Kidney (tissue), 14 donors: ENCODE measurements around the gene AARS2. TPM values are rescaled to one million over a fixed set of nuclear protein-coding genes. Genes with fewer than 3 reads are reported as not detected.

ENCODE experiments used
- DNase-seq, 5 donors: peaks; one replicate each; pipeline ENCODE4 v3.0.0-alpha.2; 2013 to 2020
- FAIRE-seq: peaks from 2 replicates; lab custom pipeline; 2012; peaks lifted over from hg19 to GRCh38; lab: Jason Lieb, UNC
- H3K27ac ChIP-seq, 2 donors: one replicate each; pipeline ENCODE4 v1.7.0; 2013; ENCODE audit warnings: low read depth in 2 of 2, low read length in 2 of 2, inconsistent platforms in 1 of 2
- H3K27me3 ChIP-seq: one replicate; pipeline ENCODE4 v1.7.1; 2013; ENCODE audit warnings: low read length, inconsistent platforms; ENCODE audit not compliant: control insufficient read depth, insufficient read depth
- H3K36me3 ChIP-seq, 3 donors: one replicate each; pipeline versions ENCODE4 v1.7.0 to v1.7.1; 2013; ENCODE audit warnings: low read length in 3 of 3, control low read depth in 1 of 3, inconsistent platforms in 1 of 3; ENCODE audit not compliant: insufficient read depth in 3 of 3, control insufficient read depth in 2 of 3
- H3K4me1 ChIP-seq, 3 donors: one replicate each; pipeline versions ENCODE4 v1.7.0 to v1.7.1; 2013; ENCODE audit warnings: low read length in 3 of 3, inconsistent platforms in 1 of 3, low read depth in 1 of 3; ENCODE audit not compliant: control insufficient read depth in 2 of 3, insufficient read depth in 2 of 3
- H3K4me3 ChIP-seq, 3 donors: one replicate each; pipeline versions ENCODE4 v1.7.0 to v1.8.1; 2013; ENCODE audit warnings: low read length in 3 of 3, control low read depth in 1 of 3, inconsistent platforms in 1 of 3
- H3K9ac ChIP-seq, 3 donors: one replicate each; pipeline versions ENCODE4 v1.7.0 to v1.7.1; 2013; ENCODE audit warnings: low read length in 3 of 3, control low read depth in 1 of 3, inconsistent platforms in 1 of 3
- H3K9me3 ChIP-seq, 3 donors: one replicate each; pipeline versions ENCODE4 v1.7.0 to v1.7.1; 2013; ENCODE audit warnings: low read length in 3 of 3, control low read depth in 1 of 3, inconsistent platforms in 1 of 3; ENCODE audit not compliant: control insufficient read depth in 2 of 3, insufficient read depth in 1 of 3
- intact Hi-C: fragments of 100-400 bp; cut with DNase I; formaldehyde crosslinking; loops from one replicate; pipeline ENCODE4 v1.11.1; 2022
- polyA plus RNA-seq: library from polyadenylated mRNA; stranded (reverse); fragments of 350-450 nt; fragmentation: Illumina TruSeq; extraction: RNeasy Lipid Tissue Mini Kit (QIAGEN cat#74804); gene quantifications from one replicate; pipeline ENCODE4 v1.2.3, GENCODE V29; 2014; ENCODE audit warnings: low read depth, low replicate concordance; ENCODE audit not compliant: insufficient read depth
- total RNA-seq: library from RNA; stranded (reverse); fragmentation: NEBNext Ultra II Directional; extraction: Animal tissue kit (Norgen Biotek cat#: 25700); gene quantifications from one replicate; pipeline ENCODE4 v1.2.1, GENCODE V29; 2021
- TF ChIP-seq, protein P1 (sequence below): IDR thresholded peaks from 3 replicates; pipeline ENCODE4 v1.5.1; 2012; ENCODE audit warnings: mild to moderate bottlenecking, moderate library complexity, borderline replicate concordance; ENCODE audit not compliant: insufficient read depth; ENCODE audit errors: extremely low read depth
- donor health status: control.
- donor health status: control.
- donor health status: control.
- donor health status: control.
- donor health status: control.
- donor health status: DM: yes; HTN: yes; CAD: no.
- donor health status: Normal renal cell carcinoma (clear cell type).

The AARS2 gene
- total and polyA plus RNA-seq, 2 donors from 2014 or later: 5.4 to 12.6 TPM

DNA sequence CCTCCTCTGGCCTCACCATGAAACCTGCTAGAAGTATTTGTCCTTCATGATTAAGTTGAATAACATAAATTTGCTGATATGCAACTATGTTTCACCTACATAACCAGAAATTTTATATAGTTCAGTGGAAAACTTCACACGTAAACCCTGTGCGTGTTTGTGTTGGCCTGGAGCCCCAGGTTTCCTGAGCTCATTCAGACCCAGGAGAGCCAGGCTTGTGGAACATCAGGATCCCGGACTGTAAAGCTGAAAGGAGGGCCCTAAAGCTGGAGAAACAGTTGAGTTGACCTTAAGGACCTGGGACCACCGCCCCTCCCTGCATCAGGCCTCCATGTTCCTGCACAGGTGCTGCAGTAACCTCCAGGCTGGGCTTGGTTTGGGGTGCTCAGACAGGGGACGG, 26.2 kb upstream of the AARS2 start:
- FAIRE-seq (no peak), DNase-seq (no peak)
- no peak overlapping the region for H3K9ac ChIP-seq
- H3K27me3 ChIP-seq: no peaks in the 10 kb centered on the region
- no peaks in the 10 kb centered on the region for H3K4me1 ChIP-seq
- TF ChIP-seq, protein P1, sequence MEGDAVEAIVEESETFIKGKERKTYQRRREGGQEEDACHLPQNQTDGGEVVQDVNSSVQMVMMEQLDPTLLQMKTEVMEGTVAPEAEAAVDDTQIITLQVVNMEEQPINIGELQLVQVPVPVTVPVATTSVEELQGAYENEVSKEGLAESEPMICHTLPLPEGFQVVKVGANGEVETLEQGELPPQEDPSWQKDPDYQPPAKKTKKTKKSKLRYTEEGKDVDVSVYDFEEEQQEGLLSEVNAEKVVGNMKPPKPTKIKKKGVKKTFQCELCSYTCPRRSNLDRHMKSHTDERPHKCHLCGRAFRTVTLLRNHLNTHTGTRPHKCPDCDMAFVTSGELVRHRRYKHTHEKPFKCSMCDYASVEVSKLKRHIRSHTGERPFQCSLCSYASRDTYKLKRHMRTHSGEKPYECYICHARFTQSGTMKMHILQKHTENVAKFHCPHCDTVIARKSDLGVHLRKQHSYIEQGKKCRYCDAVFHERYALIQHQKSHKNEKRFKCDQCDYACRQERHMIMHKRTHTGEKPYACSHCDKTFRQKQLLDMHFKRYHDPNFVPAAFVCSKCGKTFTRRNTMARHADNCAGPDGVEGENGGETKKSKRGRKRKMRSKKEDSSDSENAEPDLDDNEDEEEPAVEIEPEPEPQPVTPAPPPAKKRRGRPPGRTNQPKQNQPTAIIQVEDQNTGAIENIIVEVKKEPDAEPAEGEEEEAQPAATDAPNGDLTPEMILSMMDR: no peak
- H3K27ac ChIP-seq: no peak overlapping the region
- intact Hi-C loops: no loop called here
- H3K36me3 ChIP-seq: no peaks in the 10 kb centered on the region
- no peaks in the 10 kb centered on the region for H3K9me3 ChIP-seq
- H3K4me3 ChIP-seq: no peak overlapping the region

DNA sequence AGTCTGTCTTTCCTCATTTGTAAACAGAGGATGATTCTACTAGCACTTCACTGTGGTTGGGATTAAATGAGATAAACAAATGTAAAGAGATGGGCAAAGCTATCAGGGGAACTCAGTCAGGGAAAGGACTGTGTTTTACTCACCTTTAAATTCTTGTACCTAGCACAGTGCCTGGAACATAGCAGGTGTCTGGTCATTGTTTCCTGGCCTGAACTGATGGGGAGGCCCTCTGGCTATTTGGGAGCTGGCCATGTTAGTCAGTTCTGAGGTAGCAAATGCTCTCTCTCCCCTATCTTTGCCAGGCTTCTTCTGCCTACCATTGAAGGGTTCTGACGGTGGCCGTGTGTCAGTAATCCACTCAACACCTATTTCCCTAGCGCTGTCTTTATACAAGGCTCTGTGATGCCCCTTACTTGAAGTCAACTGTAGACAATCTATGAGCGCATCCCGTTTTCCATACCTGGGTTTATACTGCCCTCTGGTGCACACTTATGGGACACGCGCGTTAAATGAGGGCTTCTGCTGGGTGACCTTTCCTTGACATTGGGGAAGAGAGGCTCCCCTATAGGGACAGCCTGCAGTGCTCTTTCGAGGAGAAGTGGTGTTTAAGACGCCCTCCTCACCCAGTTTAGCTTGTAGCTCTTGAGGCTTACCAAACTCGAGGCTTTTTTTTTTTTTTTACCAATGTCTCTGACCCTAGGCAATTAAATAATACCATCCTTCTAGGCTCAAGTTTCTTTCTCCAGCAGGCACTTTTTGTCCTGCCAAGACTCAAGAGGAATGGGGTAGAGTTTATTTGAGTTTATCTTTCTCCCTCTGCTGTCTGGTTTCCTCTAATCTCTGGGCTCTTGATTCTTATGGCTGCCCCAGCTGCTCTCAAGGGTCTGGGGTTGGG, 25.3 kb upstream of the AARS2 start:
- no peaks in the 10 kb centered on the region for H3K27me3 ChIP-seq
- no peaks in the 10 kb centered on the region for H3K4me1 ChIP-seq
- FAIRE-seq (no peak), DNase-seq (peak in 4 of 5 donors; percentile 66 to 85 (median 75))
- TF ChIP-seq, protein P1: peak; percentile 75
- H3K27ac ChIP-seq: no peak overlapping the region
- intact Hi-C loops: no loop called here
- H3K4me3 ChIP-seq: no peak overlapping the region
- H3K36me3 ChIP-seq: no peaks in the 10 kb centered on the region
- no peaks in the 10 kb centered on the region for H3K9me3 ChIP-seq
- no peak overlapping the region for H3K9ac ChIP-seq

DNA sequence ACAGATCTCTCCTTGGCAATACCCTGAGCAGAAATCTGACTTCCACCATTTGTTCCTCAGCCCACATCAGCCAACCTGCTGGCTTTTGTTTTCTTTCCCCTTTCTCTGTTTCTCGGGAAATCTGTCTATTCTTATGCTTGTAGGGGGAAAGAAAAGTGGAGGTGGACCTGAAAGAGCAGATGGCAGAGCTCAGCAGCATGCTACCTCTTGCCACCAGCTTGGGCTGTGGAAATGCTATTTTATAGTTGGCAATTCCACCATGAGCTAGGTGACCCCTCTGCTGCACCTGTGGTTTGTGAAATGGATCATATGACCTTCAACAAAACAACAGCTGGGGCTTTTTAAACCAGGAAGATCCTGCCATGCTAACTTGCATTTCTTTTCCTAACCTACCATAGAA, 22.5 kb upstream of the AARS2 start:
- H3K27ac ChIP-seq: no peak overlapping the region
- TF ChIP-seq, protein P1: no peak
- H3K9me3 ChIP-seq: no peaks in the 10 kb centered on the region
- no peak for FAIRE-seq
- DNase-seq: no peak
- no peaks in the 10 kb centered on the region for H3K4me1 ChIP-seq
- no peaks in the 10 kb centered on the region for H3K36me3 ChIP-seq
- H3K4me3 ChIP-seq: no peak overlapping the region
- H3K27me3 ChIP-seq: no peaks in the 10 kb centered on the region
- no peak overlapping the region for H3K9ac ChIP-seq
- intact Hi-C loops: no loop called here
